B cell (primary cell): ENCODE data around the gene POLR3G.

ENCODE experiments used
- EZH2 ChIP-seq: IDR thresholded peaks from 2 replicates; pipeline ENCODE4 v1.6.1; 2012; ENCODE audit warnings: borderline replicate concordance, low read depth, mild to moderate bottlenecking, moderate library complexity, low read length; ENCODE audit not compliant: insufficient read depth, poor library complexity, severe bottlenecking
- TF ChIP-seq, protein P1 (sequence below): fragments of 200-600 bp; IDR thresholded peaks from one replicate; pipeline ENCODE4 v1.8.0; 2022; ENCODE audit warnings: antibody characterized with exemption, mild to moderate bottlenecking

DNA sequence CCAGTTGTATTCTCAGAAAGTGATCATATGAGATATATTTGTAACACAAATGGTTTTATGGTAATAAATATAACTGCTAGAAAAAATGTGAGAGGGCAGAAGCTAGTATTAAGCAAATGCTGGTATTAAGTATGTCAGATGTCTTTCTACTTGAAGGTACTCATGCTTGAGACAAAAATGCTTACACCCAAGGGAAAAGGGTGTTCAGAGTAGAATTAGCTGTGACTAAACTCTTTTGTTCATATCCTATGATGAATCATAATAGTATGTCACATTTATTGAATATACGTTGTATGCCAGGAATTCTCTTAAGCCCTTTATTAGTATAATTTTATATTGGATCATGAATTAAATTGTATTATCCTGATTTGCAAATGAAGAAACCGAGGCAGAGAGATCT, 86.1 kb downstream of the POLR3G start:
- TF ChIP-seq EZH2 = no peak
- TF ChIP-seq, protein P1, sequence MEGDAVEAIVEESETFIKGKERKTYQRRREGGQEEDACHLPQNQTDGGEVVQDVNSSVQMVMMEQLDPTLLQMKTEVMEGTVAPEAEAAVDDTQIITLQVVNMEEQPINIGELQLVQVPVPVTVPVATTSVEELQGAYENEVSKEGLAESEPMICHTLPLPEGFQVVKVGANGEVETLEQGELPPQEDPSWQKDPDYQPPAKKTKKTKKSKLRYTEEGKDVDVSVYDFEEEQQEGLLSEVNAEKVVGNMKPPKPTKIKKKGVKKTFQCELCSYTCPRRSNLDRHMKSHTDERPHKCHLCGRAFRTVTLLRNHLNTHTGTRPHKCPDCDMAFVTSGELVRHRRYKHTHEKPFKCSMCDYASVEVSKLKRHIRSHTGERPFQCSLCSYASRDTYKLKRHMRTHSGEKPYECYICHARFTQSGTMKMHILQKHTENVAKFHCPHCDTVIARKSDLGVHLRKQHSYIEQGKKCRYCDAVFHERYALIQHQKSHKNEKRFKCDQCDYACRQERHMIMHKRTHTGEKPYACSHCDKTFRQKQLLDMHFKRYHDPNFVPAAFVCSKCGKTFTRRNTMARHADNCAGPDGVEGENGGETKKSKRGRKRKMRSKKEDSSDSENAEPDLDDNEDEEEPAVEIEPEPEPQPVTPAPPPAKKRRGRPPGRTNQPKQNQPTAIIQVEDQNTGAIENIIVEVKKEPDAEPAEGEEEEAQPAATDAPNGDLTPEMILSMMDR = no peak
